ENCODE measurements around the gene BMPR1B.
"Not testable (repeated sequence)": the region's sequence is repeated elsewhere in the genome, so short reads cannot be mapped to it uniquely, and the experiment has no call there.

The BMPR1B gene

GRCh38 chr4:95124906-95125504, 367.2 kb downstream of the BMPR1B start:
- H3K4me1 ChIP-seq (ENCODE audit: insufficient read depth, low read length) = no peaks in the 10 kb centered on the region
- no peak overlapping the region for H3K4me3 ChIP-seq (ENCODE audit: low read depth in 1 of 2, low read length in 2 of 2)
- H3K36me3 ChIP-seq (ENCODE audit: insufficient read depth, low read length) = no peaks in the 10 kb centered on the region
- no peaks in the 10 kb centered on the region for H3K9me3 ChIP-seq (ENCODE audit: low read length)
- H3K27me3 ChIP-seq (ENCODE audit: control insufficient read depth in 1 of 2, insufficient read depth in 2 of 2, low read length in 2 of 2) = no peaks in the 10 kb centered on the region
- no peak overlapping the region for H3K9ac ChIP-seq (ENCODE audit: low read length)
- H3K27ac ChIP-seq (ENCODE audit: low read depth, low read length) = no peak overlapping the region

GRCh38 chr4:95129031-95129430, 371.3 kb downstream of the BMPR1B start:
- Histone ChIP-seq H3K9me3 (ENCODE audit: low read length) (no peaks in the 10 kb centered on the region), H3K27ac (ENCODE audit: low read depth, low read length) (no peak overlapping the region), H3K9ac (ENCODE audit: low read length) (no peak overlapping the region), H3K27me3 (ENCODE audit: control insufficient read depth in 1 of 2, insufficient read depth in 2 of 2, low read length in 2 of 2) (no peaks in the 10 kb centered on the region), H3K4me1 (ENCODE audit: insufficient read depth, low read length) (no peaks in the 10 kb centered on the region), H3K4me3 (ENCODE audit: low read depth in 1 of 2, low read length in 2 of 2) (no peak overlapping the region), H3K36me3 (ENCODE audit: insufficient read depth, low read length) (no peaks in the 10 kb centered on the region)

- Histone ChIP-seq H3K4me3 (ENCODE audit: low read depth in 1 of 2, low read length in 2 of 2) (no peak overlapping the region), H3K27ac (ENCODE audit: low read depth, low read length) (no peak overlapping the region), H3K36me3 (ENCODE audit: insufficient read depth, low read length) (no peaks in the 10 kb centered on the region), H3K9me3 (ENCODE audit: low read length) (no peaks in the 10 kb centered on the region), H3K4me1 (ENCODE audit: insufficient read depth, low read length) (no peaks in the 10 kb centered on the region), H3K9ac (ENCODE audit: low read length) (no peak overlapping the region), H3K27me3 (ENCODE audit: control insufficient read depth in 1 of 2, insufficient read depth in 2 of 2, low read length in 2 of 2) (no peaks in the 10 kb centered on the region)
These were observed 372.1 kb downstream of the BMPR1B start for GRCh38 chr4:95129821-95130311.

- H3K9me3 ChIP-seq (ENCODE audit: low read length); H3K27ac ChIP-seq (ENCODE audit: low read depth, low read length); H3K4me1 ChIP-seq (ENCODE audit: insufficient read depth, low read length); H3K36me3 ChIP-seq (ENCODE audit: insufficient read depth, low read length); H3K4me3 ChIP-seq (ENCODE audit: low read depth in 1 of 2, low read length in 2 of 2); H3K27me3 ChIP-seq (ENCODE audit: control insufficient read depth in 1 of 2, insufficient read depth in 2 of 2, low read length in 2 of 2); H3K9ac ChIP-seq (ENCODE audit: low read length): not testable (repeated sequence)
These were observed 376.3 kb downstream of the BMPR1B start for GRCh38 chr4:95134016-95134415.

GRCh38 chr4:95139424-95139823, 381.7 kb downstream of the BMPR1B start:
- H3K9ac ChIP-seq (ENCODE audit: low read length); H3K9me3 ChIP-seq (ENCODE audit: low read length): not testable (repeated sequence)

GRCh38 chr4:95141361-95141760, 383.6 kb downstream of the BMPR1B start:
- H3K4me1 ChIP-seq (ENCODE audit: insufficient read depth, low read length) = no peaks in the 10 kb centered on the region
- no peaks in the 10 kb centered on the region for H3K36me3 ChIP-seq (ENCODE audit: insufficient read depth, low read length)
- H3K4me3 ChIP-seq (ENCODE audit: low read depth in 1 of 2, low read length in 2 of 2) = no peak overlapping the region
- no peak overlapping the region for H3K9ac ChIP-seq (ENCODE audit: low read length)
- no peaks in the 10 kb centered on the region for H3K27me3 ChIP-seq (ENCODE audit: control insufficient read depth in 1 of 2, insufficient read depth in 2 of 2, low read length in 2 of 2)
- H3K9me3 ChIP-seq (ENCODE audit: low read length) = no peaks in the 10 kb centered on the region
- H3K27ac ChIP-seq (ENCODE audit: low read depth, low read length) = no peak overlapping the region

More at GRCh38 chr4:95139424-95139823, 381.7 kb downstream of the BMPR1B start:
- H3K4me3 ChIP-seq (ENCODE audit: low read depth in 1 of 2, low read length in 2 of 2); H3K4me1 ChIP-seq (ENCODE audit: insufficient read depth, low read length); H3K27ac ChIP-seq (ENCODE audit: low read depth, low read length); H3K27me3 ChIP-seq (ENCODE audit: control insufficient read depth in 1 of 2, insufficient read depth in 2 of 2, low read length in 2 of 2); H3K36me3 ChIP-seq (ENCODE audit: insufficient read depth, low read length): not testable (repeated sequence)

GRCh38 chr4:95142932-95143331, 385.2 kb downstream of the BMPR1B start:
- Histone ChIP-seq H3K27me3 (ENCODE audit: control insufficient read depth in 1 of 2, insufficient read depth in 2 of 2, low read length in 2 of 2) (no peaks in the 10 kb centered on the region), H3K27ac (ENCODE audit: low read depth, low read length) (no peak overlapping the region), H3K4me3 (ENCODE audit: low read depth in 1 of 2, low read length in 2 of 2) (no peak overlapping the region), H3K4me1 (ENCODE audit: insufficient read depth, low read length) (no peaks in the 10 kb centered on the region), H3K9me3 (ENCODE audit: low read length) (no peaks in the 10 kb centered on the region), H3K36me3 (ENCODE audit: insufficient read depth, low read length) (no peaks in the 10 kb centered on the region), H3K9ac (ENCODE audit: low read length) (no peak overlapping the region)

- H3K4me3 ChIP-seq (ENCODE audit: low read depth in 1 of 2, low read length in 2 of 2) = no peak overlapping the region
- H3K9ac ChIP-seq (ENCODE audit: low read length) = no peak overlapping the region
- no peaks in the 10 kb centered on the region for H3K4me1 ChIP-seq (ENCODE audit: insufficient read depth, low read length)
- H3K36me3 ChIP-seq (ENCODE audit: insufficient read depth, low read length) = no peaks in the 10 kb centered on the region
- no peaks in the 10 kb centered on the region for H3K27me3 ChIP-seq (ENCODE audit: control insufficient read depth in 1 of 2, insufficient read depth in 2 of 2, low read length in 2 of 2)
- no peaks in the 10 kb centered on the region for H3K9me3 ChIP-seq (ENCODE audit: low read length)
- H3K27ac ChIP-seq (ENCODE audit: low read depth, low read length) = no peak overlapping the region
These were observed 393.5 kb downstream of the BMPR1B start for GRCh38 chr4:95151255-95151654.

GRCh38 chr4:95153182-95153581, 395.4 kb downstream of the BMPR1B start:
- no peaks in the 10 kb centered on the region for H3K4me1 ChIP-seq (ENCODE audit: insufficient read depth, low read length)
- H3K27me3 ChIP-seq (ENCODE audit: control insufficient read depth in 1 of 2, insufficient read depth in 2 of 2, low read length in 2 of 2) = no peaks in the 10 kb centered on the region
- no peaks in the 10 kb centered on the region for H3K9me3 ChIP-seq (ENCODE audit: low read length)
- no peak overlapping the region for H3K9ac ChIP-seq (ENCODE audit: low read length)
- H3K36me3 ChIP-seq (ENCODE audit: insufficient read depth, low read length) = no peaks in the 10 kb centered on the region
- no peak overlapping the region for H3K27ac ChIP-seq (ENCODE audit: low read depth, low read length)
- H3K4me3 ChIP-seq (ENCODE audit: low read depth in 1 of 2, low read length in 2 of 2) = no peak overlapping the region

GRCh38 chr4:95155759-95156451, 398.1 kb downstream of the BMPR1B start:
- Histone ChIP-seq H3K4me1 (ENCODE audit: insufficient read depth, low read length) (no peaks in the 10 kb centered on the region), H3K27me3 (ENCODE audit: control insufficient read depth in 1 of 2, insufficient read depth in 2 of 2, low read length in 2 of 2) (no peaks in the 10 kb centered on the region), H3K27ac (ENCODE audit: low read depth, low read length) (no peak overlapping the region), H3K9ac (ENCODE audit: low read length) (no peak overlapping the region), H3K4me3 (ENCODE audit: low read depth in 1 of 2, low read length in 2 of 2) (no peak overlapping the region), H3K9me3 (ENCODE audit: low read length) (no peaks in the 10 kb centered on the region), H3K36me3 (ENCODE audit: insufficient read depth, low read length) (no peaks in the 10 kb centered on the region)

- Histone ChIP-seq H3K9ac (ENCODE audit: low read length) (no peak overlapping the region), H3K9me3 (ENCODE audit: low read length) (no peaks in the 10 kb centered on the region), H3K36me3 (ENCODE audit: insufficient read depth, low read length) (no peaks in the 10 kb centered on the region), H3K4me3 (ENCODE audit: low read depth in 1 of 2, low read length in 2 of 2) (no peak overlapping the region), H3K4me1 (ENCODE audit: insufficient read depth, low read length) (no peaks in the 10 kb centered on the region), H3K27me3 (ENCODE audit: control insufficient read depth in 1 of 2, insufficient read depth in 2 of 2, low read length in 2 of 2) (no peaks in the 10 kb centered on the region), H3K27ac (ENCODE audit: low read depth, low read length) (no peak overlapping the region)
These were observed 398.7 kb downstream of the BMPR1B start for GRCh38 chr4:95156452-95156765.

GRCh38 chr4:95157596-95157995, 399.8 kb downstream of the BMPR1B start:
- Histone ChIP-seq H3K4me3 (ENCODE audit: low read depth in 1 of 2, low read length in 2 of 2) (no peak overlapping the region), H3K36me3 (ENCODE audit: insufficient read depth, low read length) (no peaks in the 10 kb centered on the region), H3K9ac (ENCODE audit: low read length) (no peak overlapping the region), H3K27ac (ENCODE audit: low read depth, low read length) (no peak overlapping the region), H3K27me3 (ENCODE audit: control insufficient read depth in 1 of 2, insufficient read depth in 2 of 2, low read length in 2 of 2) (no peaks in the 10 kb centered on the region), H3K4me1 (ENCODE audit: insufficient read depth, low read length) (no peaks in the 10 kb centered on the region), H3K9me3 (ENCODE audit: low read length) (no peaks in the 10 kb centered on the region)
